Measurements from ENCODE around the gene CADPS.

The CADPS gene

DNA sequence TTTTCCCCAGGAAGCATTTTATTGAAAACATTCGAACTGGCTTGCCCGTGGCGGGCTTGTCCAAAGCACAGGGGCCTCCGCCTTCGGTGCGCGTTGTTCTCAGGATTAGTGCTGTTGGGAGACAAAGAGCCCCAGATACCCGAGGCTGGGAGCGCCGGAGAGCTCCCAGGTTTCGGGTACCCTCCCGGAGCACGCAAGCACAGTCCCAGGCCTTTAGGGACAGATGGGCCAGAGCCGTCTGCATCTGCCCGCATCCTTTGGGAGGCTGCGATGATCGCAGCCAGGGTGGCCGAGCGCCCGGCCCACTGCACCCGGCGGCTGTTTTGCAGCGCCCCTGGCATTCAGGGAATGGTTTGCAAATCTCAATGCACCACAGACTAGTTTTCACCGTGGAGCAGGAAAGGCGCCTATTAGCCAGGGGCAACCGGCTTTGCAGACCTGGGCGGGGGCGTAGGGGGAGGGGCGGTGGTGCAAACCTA lies 496.9 kb downstream of the CADPS start:
- Mint-ChIP-seq H3K4me1 (ENCODE audit: low read depth) (peaks cover 2% of the 10 kb centered on the region), H3K9me3 (ENCODE audit: low read depth) (no peaks in the 10 kb centered on the region), H3K4me3 (no peak overlapping the region), H3K27ac (no peak overlapping the region), H3K27me3 (peaks cover 56% of the 10 kb centered on the region), H3K36me3 (no peaks in the 10 kb centered on the region)

DNA sequence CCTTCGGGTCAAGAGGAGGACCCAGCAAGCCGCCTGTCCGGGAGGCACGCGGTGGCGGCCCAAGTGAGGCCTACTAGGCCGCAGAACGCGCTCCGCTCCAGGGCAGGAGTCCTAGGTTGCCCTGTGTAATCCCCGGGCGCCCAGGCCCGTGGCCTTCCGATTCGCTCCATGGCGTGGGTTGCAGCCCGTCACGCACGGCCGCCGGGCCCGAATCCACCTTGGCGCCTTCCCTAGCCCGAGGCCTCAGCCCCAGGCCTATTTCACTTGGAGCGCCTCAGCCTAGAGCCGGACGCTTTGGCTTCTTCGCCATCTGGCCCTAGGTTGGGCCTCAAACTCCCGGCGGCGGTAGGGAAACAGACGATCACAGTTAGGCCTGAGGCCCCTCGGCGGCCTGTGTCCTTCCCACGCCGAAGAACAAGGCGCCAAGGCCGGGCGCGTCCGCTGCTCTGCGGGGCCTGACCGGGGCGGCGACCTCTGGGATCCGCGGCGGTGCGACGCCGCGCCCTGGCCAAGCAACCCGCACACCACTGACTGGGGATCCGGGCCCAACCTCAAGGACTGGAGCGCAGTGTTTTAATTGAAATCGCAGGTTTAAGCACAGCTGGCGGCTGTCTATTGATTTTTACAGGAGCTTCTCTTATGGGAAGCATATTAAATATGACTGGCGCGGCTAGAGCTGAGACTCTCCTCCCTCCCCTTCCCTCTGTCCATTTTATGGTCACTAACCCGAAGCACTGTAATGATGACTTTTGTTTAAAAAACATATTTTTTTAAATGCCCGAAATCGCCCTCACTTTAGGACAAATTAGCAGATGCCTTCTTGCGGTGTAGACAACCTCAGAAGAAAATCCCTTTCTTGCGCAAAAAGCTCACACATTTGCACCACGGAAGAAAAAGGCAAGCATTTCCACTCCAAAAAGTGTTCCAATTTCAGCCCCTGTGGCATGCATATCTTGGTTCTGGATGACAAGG lies 498.0 kb downstream of the CADPS start:
- H3K4me3 Mint-ChIP-seq, result no peak overlapping the region
- H3K36me3 Mint-ChIP-seq, result no peaks in the 10 kb centered on the region
- H3K9me3 Mint-ChIP-seq (ENCODE audit: low read depth), result no peaks in the 10 kb centered on the region
- peaks cover 53% of the 10 kb centered on the region for H3K27me3 Mint-ChIP-seq
- no peak overlapping the region for H3K27ac Mint-ChIP-seq
- H3K4me1 Mint-ChIP-seq (ENCODE audit: low read depth), result peaks cover 2% of the 10 kb centered on the region

DNA sequence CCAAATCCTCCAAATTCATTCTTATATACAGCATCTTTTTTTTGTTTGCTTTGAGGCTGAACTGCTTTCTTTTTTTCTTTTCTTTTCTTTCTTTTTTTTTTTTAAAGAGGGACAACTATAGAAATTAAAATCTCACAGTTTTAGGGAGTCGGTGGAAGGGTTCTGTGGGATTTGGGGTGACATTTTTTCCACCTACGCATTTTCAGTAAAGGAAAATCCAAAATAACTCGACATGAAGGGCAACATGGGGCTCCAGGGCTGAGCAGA lies 498.8 kb downstream of the CADPS start:
- H3K4me1 Mint-ChIP-seq (ENCODE audit: low read depth), result peaks cover 2% of the 10 kb centered on the region

DNA sequence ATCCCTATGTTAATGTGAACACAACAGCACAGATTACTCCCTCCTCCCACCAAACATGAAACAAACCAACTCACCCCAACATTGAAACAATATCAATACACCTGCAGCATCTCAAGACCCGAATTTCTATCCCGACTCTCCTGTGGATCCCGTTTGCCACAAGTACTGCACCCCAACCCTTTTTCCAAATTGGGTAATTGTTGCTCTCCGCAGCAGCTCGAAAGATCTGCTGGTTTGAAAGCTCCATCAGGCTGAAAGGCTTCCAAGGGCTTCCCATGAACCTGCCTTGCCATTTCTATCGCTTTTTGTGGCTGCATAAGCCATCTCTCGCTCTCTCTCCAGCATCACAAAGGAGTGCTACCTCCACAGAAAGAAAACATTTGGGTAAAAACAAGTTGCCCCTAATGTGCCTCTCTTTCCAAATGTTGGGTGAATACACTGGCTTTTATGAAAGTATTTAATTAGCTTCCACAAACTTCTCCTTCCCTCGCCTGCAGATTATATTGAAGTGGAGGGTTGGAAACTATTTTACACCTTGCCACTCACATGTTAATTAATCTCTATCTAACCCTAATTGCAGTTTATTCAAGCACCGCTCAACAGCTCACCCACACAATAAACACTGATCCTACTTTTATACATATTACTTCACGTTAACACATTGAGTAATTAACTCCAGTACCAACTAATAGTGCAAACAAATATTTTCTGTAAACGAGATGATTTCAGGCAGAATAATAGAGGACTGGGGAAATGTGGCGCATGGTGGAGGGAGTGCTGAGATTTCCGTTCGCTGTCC lies 499.4 kb downstream of the CADPS start:
- no peak overlapping the region for H3K27ac Mint-ChIP-seq
- no peak overlapping the region for H3K4me3 Mint-ChIP-seq
- H3K27me3 Mint-ChIP-seq, result peaks cover 51% of the 10 kb centered on the region
- H3K4me1 Mint-ChIP-seq (ENCODE audit: low read depth), result peaks cover 4% of the 10 kb centered on the region
- H3K36me3 Mint-ChIP-seq, result no peaks in the 10 kb centered on the region
- H3K9me3 Mint-ChIP-seq (ENCODE audit: low read depth), result no peaks in the 10 kb centered on the region

More for the DNA sequence above, 498.8 kb downstream of the CADPS start:
- Mint-ChIP-seq H3K4me3 (no peak overlapping the region), H3K9me3 (ENCODE audit: low read depth) (no peaks in the 10 kb centered on the region), H3K36me3 (no peaks in the 10 kb centered on the region), H3K27ac (no peak overlapping the region), H3K27me3 (peaks cover 50% of the 10 kb centered on the region)

DNA sequence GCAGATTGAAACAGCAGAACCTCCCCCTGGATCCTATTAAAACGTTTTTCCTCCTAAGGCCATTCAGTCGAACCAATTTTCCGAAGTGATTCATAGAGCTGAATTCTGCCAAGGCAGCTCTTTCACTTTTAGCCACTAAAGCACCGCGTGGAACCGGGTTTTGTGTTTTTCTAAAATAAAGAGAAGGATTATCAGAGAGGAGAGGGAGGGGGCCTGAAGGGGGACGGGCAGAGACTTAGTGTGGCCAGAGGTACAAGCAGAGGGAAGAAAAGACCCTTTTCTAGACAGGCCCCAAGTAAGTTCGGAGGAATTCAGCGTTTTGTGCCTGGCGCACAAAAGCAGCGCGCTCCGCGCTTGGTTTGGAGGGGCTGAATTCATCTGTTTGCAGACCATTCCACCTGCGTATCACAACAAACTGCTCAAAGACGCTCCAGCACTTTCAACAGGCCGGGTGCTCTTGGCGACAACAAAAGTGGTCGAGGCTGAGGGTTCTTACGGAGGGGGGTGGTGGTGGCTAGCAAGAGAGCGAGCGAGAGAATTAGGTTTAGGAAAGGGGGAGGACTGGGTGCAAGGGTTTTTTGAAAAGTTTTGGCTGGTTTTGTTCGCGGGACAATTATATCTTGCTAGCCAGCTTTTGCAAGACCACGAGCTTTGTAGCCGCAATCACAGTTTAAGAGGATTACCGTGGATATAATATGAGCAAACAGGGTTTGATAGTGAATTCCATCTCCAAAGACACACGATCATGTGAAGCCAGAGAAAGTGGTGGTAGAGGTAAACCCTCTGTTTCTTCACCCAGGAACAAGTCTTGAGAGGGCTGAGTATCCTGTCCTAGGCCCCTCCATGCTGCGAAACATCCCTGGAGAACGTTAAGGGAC lies 500.6 kb downstream of the CADPS start:
- Mint-ChIP-seq H3K9me3 (ENCODE audit: low read depth) (no peaks in the 10 kb centered on the region), H3K27ac (no peak overlapping the region), H3K4me1 (ENCODE audit: low read depth) (peaks cover 9% of the 10 kb centered on the region), H3K4me3 (peak overlapping the region; percentile 42), H3K27me3 (peaks cover 53% of the 10 kb centered on the region), H3K36me3 (no peaks in the 10 kb centered on the region)

DNA sequence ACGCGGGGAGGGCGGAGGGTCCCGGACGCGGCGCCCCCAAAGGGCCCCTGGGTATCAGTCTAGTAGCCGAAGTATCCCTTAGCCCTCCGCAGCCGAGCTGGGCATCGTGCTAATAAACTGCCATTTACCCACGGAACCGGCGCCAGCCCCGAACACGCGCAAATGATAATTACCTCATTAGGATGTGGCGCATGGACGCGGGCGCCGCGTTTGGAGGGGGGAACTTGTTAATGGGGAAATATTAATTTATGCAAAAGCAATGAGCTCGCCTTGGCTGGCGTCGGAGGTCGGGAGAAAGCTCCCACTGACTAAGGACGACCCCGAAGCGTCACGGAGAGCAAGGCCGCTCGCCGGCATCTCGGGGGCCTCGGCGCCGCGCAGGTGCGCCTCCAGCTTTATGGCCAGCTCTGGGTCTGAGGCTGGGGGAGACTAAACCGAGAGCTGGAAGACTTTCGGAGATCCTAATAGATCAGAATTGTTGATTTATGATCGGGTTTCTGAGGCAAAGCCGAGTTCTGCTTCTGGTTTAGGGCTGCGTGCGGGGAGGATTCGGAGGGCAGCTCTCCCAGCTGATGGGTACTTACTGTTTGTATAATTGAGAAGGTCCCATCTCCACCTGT lies 501.4 kb downstream of the CADPS start:
- no peaks in the 10 kb centered on the region for H3K9me3 Mint-ChIP-seq (ENCODE audit: low read depth)
- H3K4me3 Mint-ChIP-seq, result peak overlapping the region; percentile 42
- H3K27me3 Mint-ChIP-seq, result peaks cover 50% of the 10 kb centered on the region
- no peak overlapping the region for H3K27ac Mint-ChIP-seq
- H3K4me1 Mint-ChIP-seq (ENCODE audit: low read depth), result peaks cover 10% of the 10 kb centered on the region
- H3K36me3 Mint-ChIP-seq, result no peaks in the 10 kb centered on the region

DNA sequence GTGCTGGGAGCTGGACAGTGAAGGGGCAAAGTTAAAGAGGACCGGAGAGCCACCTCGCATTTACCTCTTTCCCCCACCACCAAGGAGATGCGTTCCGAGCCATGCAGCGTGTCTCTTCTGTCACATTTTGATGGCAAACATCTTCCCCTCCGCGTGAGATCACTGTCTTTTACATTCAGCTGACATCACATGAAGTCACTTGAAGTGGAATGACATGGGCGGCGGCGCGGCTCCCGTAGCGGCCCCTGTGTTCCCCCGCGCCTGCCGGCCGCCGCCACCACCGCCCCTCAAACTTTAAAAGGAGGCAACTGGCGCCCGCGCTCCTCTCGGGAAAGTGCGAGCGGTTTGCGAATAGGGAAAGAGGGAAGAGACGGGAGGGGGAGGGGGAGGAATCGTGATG lies 502.0 kb downstream of the CADPS start, which contains the start of gene FEZF2:
TSS of gene FEZF2 (minus strand) at position 336 of the 400 bp plus-strand sequence. CDS start 682 bp downstream, outside the sequence.
- Mint-ChIP-seq H3K4me3 (peak within 1 kb of the TSS; percentile 42), H3K9me3 (ENCODE audit: low read depth) (no peaks in the 10 kb centered on the region), H3K4me1 (ENCODE audit: low read depth) (peaks cover 10% of the 10 kb centered on the region), H3K27me3 (peaks cover 56% of the 10 kb centered on the region), H3K36me3 (no peaks in the 10 kb centered on the region), H3K27ac (no peak within 1 kb of the TSS)

DNA sequence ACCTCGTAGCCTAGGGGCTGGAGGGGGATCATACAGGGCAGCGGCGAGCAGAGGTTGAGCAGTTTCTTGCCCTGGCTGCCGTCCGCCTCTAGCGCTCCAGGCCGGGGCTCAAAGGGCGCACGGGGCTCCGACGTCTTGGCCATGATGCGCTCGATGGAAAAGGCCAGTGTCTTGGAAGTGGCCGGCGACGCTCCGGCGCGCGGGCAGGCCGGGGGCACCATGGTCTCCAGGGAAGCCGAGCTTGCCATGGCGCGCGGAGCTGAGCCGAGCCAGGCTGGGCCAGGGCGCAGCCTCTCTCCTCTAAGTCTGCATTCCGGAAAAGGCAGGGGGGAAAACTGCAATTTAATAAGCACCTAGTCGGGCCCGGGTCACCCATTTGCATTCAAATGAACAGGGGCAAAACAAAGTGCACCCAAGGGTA lies 502.6 kb downstream of the CADPS start:
- peaks cover 10% of the 10 kb centered on the region for H3K4me1 Mint-ChIP-seq (ENCODE audit: low read depth)
- H3K4me3 Mint-ChIP-seq, result no peak overlapping the region
- H3K27me3 Mint-ChIP-seq, result peaks cover 58% of the 10 kb centered on the region
- H3K9me3 Mint-ChIP-seq (ENCODE audit: low read depth), result no peaks in the 10 kb centered on the region
- no peak overlapping the region for H3K27ac Mint-ChIP-seq
- no peaks in the 10 kb centered on the region for H3K36me3 Mint-ChIP-seq

DNA sequence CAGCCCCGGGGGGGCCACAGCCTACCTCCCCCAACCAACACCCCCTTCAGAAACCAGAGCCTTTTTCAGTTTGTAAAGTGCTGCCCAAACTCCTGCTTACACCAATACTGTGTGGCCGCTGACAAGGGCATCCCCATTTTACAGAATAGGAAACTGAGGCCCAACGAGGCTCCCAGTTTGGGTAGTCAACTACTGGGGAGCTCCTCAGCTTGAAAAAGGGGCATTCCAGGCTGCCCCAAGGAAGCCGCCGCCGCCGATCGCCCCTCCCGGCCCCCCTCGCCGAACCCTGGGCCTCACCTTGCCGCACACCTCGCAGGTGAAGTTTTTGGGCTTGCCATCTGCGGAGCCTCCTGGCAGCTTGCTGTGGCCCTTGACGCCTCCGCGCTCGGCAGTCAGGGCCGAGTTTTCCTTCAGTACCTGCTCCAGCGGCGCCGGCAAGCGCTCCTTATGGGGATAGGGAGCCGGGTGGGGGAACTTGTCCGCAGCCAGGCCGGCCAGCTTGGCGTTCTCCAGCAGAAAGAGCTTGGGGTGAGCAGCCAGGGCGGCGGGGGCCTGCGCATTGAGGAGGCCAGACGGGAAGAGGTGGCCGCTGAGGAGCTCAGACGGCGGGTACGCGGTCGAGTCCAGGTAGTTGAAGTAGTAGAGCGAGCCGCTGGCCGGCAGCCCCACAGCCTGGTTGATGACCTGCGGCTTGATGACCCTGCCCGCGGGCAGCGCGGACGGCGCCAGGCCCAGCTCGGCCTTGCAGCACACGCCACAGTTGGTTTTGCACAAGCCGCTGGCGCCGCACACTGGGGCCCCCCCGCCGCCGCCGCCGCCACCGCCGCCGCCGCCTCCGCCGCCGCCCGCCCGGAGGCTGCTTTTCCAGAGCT lies 503.3 kb downstream of the CADPS start:
- peaks cover 61% of the 10 kb centered on the region for H3K27me3 Mint-ChIP-seq
- no peak overlapping the region for H3K4me3 Mint-ChIP-seq
- no peak overlapping the region for H3K27ac Mint-ChIP-seq
- H3K4me1 Mint-ChIP-seq (ENCODE audit: low read depth), result peaks cover 10% of the 10 kb centered on the region
- no peaks in the 10 kb centered on the region for H3K36me3 Mint-ChIP-seq
- no peaks in the 10 kb centered on the region for H3K9me3 Mint-ChIP-seq (ENCODE audit: low read depth)

DNA sequence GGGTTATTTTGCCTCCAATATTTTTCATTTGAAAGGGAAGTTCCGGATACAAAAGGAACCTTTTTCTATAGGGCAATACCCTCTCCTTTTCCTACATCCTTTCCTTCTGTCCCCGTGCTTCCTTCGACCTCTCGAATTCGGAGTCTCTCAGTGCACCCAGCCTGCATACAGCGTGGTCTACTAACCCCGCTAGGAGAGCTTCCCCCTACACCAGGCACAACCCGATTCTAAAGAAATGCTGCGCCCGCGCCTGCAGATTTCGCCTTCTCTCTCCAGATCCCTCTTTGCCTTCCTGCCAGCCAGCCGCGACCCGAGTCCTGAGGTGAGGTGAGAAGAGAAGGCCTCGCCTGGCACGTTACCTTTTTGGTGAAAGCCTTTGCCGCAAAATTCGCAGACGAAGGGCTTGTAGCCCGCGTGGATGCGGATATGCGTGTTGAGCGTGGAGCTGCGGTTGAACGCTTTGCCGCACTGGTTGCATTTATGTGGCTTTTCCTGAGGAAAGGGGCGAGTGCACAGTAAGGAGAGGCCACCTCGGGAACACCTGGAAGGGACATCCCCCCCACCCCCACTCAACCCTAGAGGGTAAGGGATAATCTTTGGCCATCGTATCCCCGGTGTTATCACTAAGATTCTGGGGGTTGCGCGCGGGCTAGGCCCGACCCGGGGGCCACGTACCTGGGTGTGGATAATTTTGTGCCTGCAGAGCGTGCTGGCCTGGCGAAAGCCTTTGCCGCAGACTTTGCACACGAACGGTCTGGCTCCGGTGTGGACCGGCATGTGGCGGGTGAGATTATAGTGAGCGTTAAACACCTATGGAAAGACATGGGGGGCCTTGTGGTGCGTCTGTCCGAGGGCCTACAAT lies 504.1 kb downstream of the CADPS start:
- H3K4me3 Mint-ChIP-seq, result no peak overlapping the region
- no peaks in the 10 kb centered on the region for H3K9me3 Mint-ChIP-seq (ENCODE audit: low read depth)
- no peaks in the 10 kb centered on the region for H3K36me3 Mint-ChIP-seq
- no peak overlapping the region for H3K27ac Mint-ChIP-seq
- peaks cover 63% of the 10 kb centered on the region for H3K27me3 Mint-ChIP-seq
- peaks cover 10% of the 10 kb centered on the region for H3K4me1 Mint-ChIP-seq (ENCODE audit: low read depth)

DNA sequence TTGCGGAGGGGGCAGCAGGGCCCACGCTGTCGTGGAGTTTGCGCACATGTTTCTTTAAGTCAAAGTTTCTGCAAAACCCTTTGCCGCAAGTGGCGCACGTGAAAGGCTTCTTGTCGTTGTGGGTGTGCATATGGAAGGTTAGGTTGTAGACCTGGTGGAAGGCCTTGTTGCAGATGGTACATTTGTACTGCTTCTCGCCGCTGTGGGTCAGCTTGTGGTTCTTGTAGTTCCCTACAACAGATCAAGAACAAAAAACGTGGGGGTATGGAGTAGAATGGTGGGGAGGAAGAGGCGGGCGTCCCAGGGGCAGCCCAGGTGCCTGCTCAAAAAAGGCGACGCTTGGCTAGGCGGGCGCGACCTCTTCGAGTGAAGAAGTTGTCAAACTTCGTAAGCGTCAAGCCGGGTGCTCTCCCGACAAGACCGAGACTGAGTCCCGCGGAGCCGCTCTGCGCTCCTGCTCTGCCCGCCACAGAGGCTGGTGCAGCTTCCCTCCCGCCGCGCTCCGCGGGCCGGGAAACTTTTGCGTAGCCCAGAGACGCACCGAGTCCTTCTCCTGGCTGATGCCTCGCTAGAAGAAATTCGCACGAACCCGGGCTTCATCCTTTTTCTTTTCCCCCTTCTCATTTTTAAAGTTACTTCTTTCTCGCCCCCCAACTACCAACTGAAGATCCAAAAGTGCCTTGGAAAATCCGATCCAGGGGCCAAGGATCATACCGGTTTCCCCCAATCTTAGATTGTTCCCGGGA lies 504.9 kb downstream of the CADPS start:
- Mint-ChIP-seq H3K27ac (no peak overlapping the region), H3K9me3 (ENCODE audit: low read depth) (no peaks in the 10 kb centered on the region), H3K36me3 (no peaks in the 10 kb centered on the region), H3K4me3 (no peak overlapping the region), H3K4me1 (ENCODE audit: low read depth) (peaks cover 10% of the 10 kb centered on the region), H3K27me3 (peaks cover 61% of the 10 kb centered on the region)

DNA sequence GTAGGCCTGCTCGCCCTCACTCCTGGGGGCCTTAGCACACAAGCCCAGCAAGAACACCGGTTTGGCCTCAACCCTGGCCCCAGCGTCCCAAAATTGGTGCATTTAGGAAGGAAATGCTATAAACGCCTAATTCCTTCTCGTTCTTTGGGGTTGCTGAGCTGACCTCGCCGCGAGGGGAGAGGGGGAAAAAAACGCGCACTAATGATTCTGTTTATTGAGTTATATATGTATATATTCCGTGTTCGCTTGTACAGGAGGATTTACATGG lies 505.8 kb downstream of the CADPS start:
- H3K9me3 Mint-ChIP-seq (ENCODE audit: low read depth), result no peaks in the 10 kb centered on the region
- no peaks in the 10 kb centered on the region for H3K36me3 Mint-ChIP-seq
- no peak overlapping the region for H3K4me3 Mint-ChIP-seq
- no peak overlapping the region for H3K27ac Mint-ChIP-seq
- peaks cover 56% of the 10 kb centered on the region for H3K27me3 Mint-ChIP-seq
- H3K4me1 Mint-ChIP-seq (ENCODE audit: low read depth), result peaks cover 10% of the 10 kb centered on the region
